HL-60 (cell line): Measurements from ENCODE around the gene CD44.
"Not testable (repeated sequence)": the region's sequence is repeated elsewhere in the genome, so short reads cannot be mapped to it uniquely, and the experiment has no call there.

ENCODE experiments used
- CTCF ChIP-seq: IDR thresholded peaks from one replicate; pipeline ENCODE4 v1.5.1; 2011; ENCODE audit warnings: low read length, control low read depth, inconsistent platforms; ENCODE audit not compliant: insufficient read depth
- GABPA ChIP-seq: IDR thresholded peaks from 2 replicates; pipeline ENCODE4 v1.6.1; 2012; ENCODE audit warnings: low read depth
- POLR2AphosphoS5 ChIP-seq: IDR thresholded peaks from 2 replicates; pipeline ENCODE4 v1.6.1; 2012; ENCODE audit warnings: low read depth
- REST ChIP-seq: IDR thresholded peaks from 2 replicates; pipeline ENCODE4 v1.6.1; 2012; ENCODE audit warnings: low read depth; ENCODE audit not compliant: insufficient replicate concordance
- SPI1 ChIP-seq: IDR thresholded peaks from 2 replicates; pipeline ENCODE4 v1.6.1; 2012; ENCODE audit warnings: low read depth, mild to moderate bottlenecking, borderline replicate concordance

GRCh38 chr11:35108336-35108735, 30.6 kb upstream of the CD44 start:
- TF ChIP-seq POLR2AphosphoS5, GABPA, CTCF, REST, SPI1: not testable (repeated sequence)
